ENCODE measurements around the gene ZBTB8B. TPM values are rescaled to one million over a fixed set of nuclear protein-coding genes. Genes with fewer than 3 reads are reported as not detected.
"Not testable (repeated sequence)": the region's sequence is repeated elsewhere in the genome, so short reads cannot be mapped to it uniquely, and the experiment has no call there.

ZBTB8B gene
- total RNA-seq, 1 donor from 2014 or later = 0.08 TPM

DNA sequence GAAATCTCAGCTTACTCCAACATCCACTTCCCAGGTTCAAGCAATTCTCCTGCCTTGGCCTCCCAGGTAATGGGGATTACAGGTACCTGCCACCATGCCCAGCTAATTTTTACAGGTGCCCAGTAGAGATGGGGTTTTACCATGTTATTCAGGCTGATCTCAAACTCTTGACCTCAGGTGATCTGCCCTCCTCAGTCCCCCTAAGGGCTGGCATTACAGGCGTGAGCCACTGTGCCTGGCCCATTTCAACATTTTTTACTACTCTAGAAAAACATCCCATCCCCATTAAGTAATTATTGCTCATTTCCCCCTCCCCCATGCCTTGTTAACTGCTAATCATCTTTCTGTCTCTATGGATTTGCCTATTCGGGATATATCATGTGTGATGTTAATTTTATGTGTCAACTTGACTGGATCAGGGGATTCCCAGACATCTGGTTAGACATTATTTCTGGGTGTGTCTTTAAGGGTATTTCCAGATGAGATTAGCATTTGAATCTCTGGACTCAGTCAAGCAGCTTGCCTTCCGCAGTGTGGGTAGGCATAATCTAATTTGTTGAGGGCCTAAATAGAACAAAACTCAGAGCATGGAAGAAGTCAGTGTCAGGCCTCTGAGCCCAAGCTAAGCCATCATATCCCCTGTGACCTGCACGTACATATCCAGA, 33.0 kb upstream of the ZBTB8B start:
- no peak for DNase-seq (ENCODE audit: extremely low spot score, unreplicated experiment)
- Mint-ChIP-seq H3K27ac (ENCODE audit: unreplicated experiment) (no peak overlapping the region), H3K4me1 (ENCODE audit: unreplicated experiment) (no peaks in the 10 kb centered on the region), H3K27me3 (ENCODE audit: unreplicated experiment) (peaks cover 24% of the 10 kb centered on the region), H3K9me3 (ENCODE audit: unreplicated experiment) (no peaks in the 10 kb centered on the region), H3K36me3 (ENCODE audit: unreplicated experiment) (no peaks in the 10 kb centered on the region), H3K4me3 (ENCODE audit: unreplicated experiment) (no peak overlapping the region)
- TF ChIP-seq, protein P1, sequence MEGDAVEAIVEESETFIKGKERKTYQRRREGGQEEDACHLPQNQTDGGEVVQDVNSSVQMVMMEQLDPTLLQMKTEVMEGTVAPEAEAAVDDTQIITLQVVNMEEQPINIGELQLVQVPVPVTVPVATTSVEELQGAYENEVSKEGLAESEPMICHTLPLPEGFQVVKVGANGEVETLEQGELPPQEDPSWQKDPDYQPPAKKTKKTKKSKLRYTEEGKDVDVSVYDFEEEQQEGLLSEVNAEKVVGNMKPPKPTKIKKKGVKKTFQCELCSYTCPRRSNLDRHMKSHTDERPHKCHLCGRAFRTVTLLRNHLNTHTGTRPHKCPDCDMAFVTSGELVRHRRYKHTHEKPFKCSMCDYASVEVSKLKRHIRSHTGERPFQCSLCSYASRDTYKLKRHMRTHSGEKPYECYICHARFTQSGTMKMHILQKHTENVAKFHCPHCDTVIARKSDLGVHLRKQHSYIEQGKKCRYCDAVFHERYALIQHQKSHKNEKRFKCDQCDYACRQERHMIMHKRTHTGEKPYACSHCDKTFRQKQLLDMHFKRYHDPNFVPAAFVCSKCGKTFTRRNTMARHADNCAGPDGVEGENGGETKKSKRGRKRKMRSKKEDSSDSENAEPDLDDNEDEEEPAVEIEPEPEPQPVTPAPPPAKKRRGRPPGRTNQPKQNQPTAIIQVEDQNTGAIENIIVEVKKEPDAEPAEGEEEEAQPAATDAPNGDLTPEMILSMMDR (IDR thresholded peaks at IDR 0.05) = no peak

DNA sequence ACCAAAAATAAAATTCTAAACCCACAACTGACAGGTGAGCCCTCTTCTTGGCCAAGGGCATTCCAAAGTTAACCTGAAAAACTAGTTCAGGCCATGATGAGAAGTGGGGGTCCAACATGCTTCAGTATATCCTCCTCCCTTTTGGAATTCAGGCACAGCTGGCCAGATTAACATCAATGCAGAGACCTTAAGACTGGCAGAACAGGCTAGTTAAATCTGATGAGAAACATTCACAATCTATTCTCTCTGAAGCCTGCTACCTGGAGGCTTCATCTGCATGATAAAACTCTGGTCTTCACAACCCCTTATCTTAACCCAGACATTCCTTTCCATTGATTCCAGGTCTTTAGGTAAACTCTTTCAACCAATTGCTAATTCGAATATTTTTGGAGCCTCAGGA, 26.7 kb upstream of the ZBTB8B start:
- DNase-seq (ENCODE audit: extremely low spot score, unreplicated experiment) = no peak
- Mint-ChIP-seq H3K27ac (ENCODE audit: unreplicated experiment) (no peak overlapping the region), H3K9me3 (ENCODE audit: unreplicated experiment) (no peaks in the 10 kb centered on the region), H3K36me3 (ENCODE audit: unreplicated experiment) (no peaks in the 10 kb centered on the region), H3K4me1 (ENCODE audit: unreplicated experiment) (no peaks in the 10 kb centered on the region), H3K4me3 (ENCODE audit: unreplicated experiment) (no peak overlapping the region), H3K27me3 (ENCODE audit: unreplicated experiment) (peaks cover 34% of the 10 kb centered on the region)
- TF ChIP-seq, protein P1 (IDR thresholded peaks at IDR 0.05) = no peak

DNA sequence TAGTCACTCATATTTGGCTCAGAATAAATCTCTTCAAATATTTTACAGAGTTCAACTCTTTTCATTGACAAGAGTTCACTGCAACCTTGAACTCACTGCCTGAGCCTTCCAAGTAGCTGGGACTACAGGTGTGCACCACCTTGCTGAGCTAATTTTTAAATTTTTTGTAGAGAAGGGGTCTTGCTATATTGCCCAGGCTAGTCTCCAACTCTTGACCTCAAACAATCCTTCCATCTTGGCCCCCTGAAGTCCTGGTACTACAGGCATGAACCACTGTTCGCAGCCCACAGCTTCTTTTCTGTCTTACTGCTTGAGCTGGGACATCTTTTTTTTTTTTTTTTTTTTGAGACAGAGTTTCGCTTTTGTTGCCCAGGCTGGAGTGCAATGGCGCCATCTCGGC, 26.1 kb upstream of the ZBTB8B start:
- H3K36me3 Mint-ChIP-seq (ENCODE audit: unreplicated experiment) = not testable (repeated sequence)
- peaks cover 37% of the 10 kb centered on the region for H3K27me3 Mint-ChIP-seq (ENCODE audit: unreplicated experiment)

DNA sequence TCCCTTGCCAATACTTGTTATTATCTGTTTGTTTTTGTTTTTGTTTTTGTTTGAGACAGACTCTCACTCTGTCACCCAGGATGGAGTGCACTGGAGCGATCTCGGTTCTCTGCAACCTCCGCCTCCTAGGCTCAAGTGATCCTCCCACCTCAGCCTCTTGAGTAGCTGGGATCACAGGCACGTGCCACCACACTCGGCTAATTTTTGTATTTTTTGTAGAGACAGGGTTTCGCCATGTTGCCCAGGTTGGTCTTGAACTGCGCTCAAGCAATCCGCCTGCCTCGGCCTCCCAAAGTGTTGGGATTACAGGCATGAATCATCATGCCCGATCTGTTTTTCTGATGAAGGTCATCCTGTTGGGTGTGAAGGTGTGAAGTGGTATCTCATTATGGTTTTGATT, 23.4 kb upstream of the ZBTB8B start:
- H3K4me1 Mint-ChIP-seq (ENCODE audit: unreplicated experiment); H3K36me3 Mint-ChIP-seq (ENCODE audit: unreplicated experiment); H3K27ac Mint-ChIP-seq (ENCODE audit: unreplicated experiment); H3K4me3 Mint-ChIP-seq (ENCODE audit: unreplicated experiment); DNase-seq (ENCODE audit: extremely low spot score, unreplicated experiment); H3K9me3 Mint-ChIP-seq (ENCODE audit: unreplicated experiment): not testable (repeated sequence)
- peaks cover 43% of the 10 kb centered on the region for H3K27me3 Mint-ChIP-seq (ENCODE audit: unreplicated experiment)

More for the DNA sequence above, 26.1 kb upstream of the ZBTB8B start:
- not testable (repeated sequence) for DNase-seq (ENCODE audit: extremely low spot score, unreplicated experiment); H3K4me3 Mint-ChIP-seq (ENCODE audit: unreplicated experiment); H3K27ac Mint-ChIP-seq (ENCODE audit: unreplicated experiment); H3K9me3 Mint-ChIP-seq (ENCODE audit: unreplicated experiment); H3K4me1 Mint-ChIP-seq (ENCODE audit: unreplicated experiment)

DNA sequence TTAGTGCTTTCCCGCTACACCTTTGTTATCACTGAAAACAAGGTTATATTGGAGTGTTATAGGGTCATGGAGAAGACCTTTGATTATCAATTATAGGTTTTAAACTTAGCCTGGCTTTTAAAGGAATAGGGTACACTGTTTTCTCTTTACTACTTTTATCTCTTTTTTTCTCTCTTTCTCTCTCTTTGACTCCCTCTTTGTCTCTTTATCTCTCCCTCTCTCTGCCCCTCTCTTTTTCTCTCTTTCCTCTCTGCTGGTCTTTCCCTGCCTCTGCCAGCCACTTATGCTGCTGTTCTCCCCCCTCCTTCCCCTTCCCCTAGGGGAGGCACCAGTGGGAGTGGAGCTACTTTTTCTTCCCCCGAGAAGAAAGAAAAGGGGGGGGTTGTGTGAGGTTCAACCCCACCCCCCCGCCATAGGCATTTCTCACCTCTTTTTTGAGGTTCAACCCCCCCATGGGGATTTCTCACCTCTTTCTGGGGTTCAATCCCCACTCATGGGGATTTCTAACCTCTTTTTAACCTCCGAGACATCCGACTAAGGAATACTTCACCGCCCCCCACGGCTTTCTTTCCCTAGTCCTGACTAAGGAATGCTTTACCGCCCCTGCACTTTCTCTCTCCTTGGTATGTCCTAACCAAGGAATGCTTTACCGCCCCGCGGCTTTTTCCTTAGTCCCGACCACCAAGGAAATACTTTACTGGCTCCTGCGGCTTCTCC, 17.2 kb upstream of the ZBTB8B start:
- peak overlapping the region; percentile 95 for H3K27ac Mint-ChIP-seq (ENCODE audit: unreplicated experiment)
- peaks cover 15% of the 10 kb centered on the region for H3K4me1 Mint-ChIP-seq (ENCODE audit: unreplicated experiment)
- TF ChIP-seq, protein P1 (IDR thresholded peaks at IDR 0.05) = no peak
- no peak for DNase-seq (ENCODE audit: extremely low spot score, unreplicated experiment)
- no peaks in the 10 kb centered on the region for H3K36me3 Mint-ChIP-seq (ENCODE audit: unreplicated experiment)
- H3K27me3 Mint-ChIP-seq (ENCODE audit: unreplicated experiment) = peaks cover 18% of the 10 kb centered on the region
- no peaks in the 10 kb centered on the region for H3K9me3 Mint-ChIP-seq (ENCODE audit: unreplicated experiment)
- H3K4me3 Mint-ChIP-seq (ENCODE audit: unreplicated experiment) = peak overlapping the region; percentile 77

DNA sequence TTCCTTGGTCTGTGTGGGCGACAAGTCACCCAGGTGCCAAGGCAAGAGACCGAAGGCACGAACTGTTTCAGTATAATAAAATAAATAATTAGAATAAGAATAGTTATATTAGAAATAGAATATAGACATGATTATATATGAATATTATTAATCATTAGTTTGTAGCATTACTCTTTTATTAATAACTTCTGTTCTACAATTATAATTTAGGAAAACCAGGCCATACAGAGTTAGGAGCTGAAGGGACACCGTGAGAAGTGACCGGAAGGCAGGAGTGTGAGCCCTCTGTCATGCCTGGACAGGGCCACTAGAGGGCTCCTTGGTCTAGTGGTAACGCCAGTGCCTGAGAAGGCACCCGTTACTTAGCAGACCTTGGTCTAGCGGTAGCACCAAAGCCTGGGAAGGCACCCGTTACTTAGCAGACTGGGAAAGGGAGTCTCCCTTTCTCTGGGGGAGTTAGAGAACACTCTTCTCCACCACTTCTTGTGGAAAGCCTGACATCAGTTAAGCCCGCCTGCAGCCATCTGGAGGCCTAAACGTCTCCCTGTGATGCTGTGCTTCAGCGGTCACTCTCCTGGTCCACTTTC, 16.6 kb upstream of the ZBTB8B start:
- Mint-ChIP-seq H3K27me3 (ENCODE audit: unreplicated experiment) (peaks cover 13% of the 10 kb centered on the region), H3K27ac (ENCODE audit: unreplicated experiment) (peak overlapping the region; percentile 95), H3K4me3 (ENCODE audit: unreplicated experiment) (peak overlapping the region; percentile 77), H3K4me1 (ENCODE audit: unreplicated experiment) (peaks cover 15% of the 10 kb centered on the region)
- H3K36me3 Mint-ChIP-seq (ENCODE audit: unreplicated experiment); H3K9me3 Mint-ChIP-seq (ENCODE audit: unreplicated experiment): not testable (repeated sequence)
- peak; percentile 94 for DNase-seq (ENCODE audit: extremely low spot score, unreplicated experiment)
- TF ChIP-seq, protein P1 (IDR thresholded peaks at IDR 0.05) = peak; percentile 95

All from osteocyte (in vitro differentiated cells).